Liver (tissue), 9 donors: Measurements from ENCODE around the gene FAM161A. TPM values are rescaled to one million over a fixed set of nuclear protein-coding genes. Genes with fewer than 3 reads are reported as not detected.
"Not testable (repeated sequence)": the region's sequence is repeated elsewhere in the genome, so short reads cannot be mapped to it uniquely, and the experiment has no call there.

Source experiments
- DNase-seq: peaks from one replicate; pipeline ENCODE4 v3.0.0-alpha.2; 2017; ENCODE audit warnings: low spot score
- H3K27ac ChIP-seq, 2 donors: one replicate each; pipeline ENCODE4 v1.7.0; 2013; ENCODE audit warnings: inconsistent platforms in 2 of 2, low read length in 2 of 2, control low read depth in 1 of 2, low read depth in 1 of 2, mild to moderate bottlenecking in 1 of 2
- H3K27me3 ChIP-seq, 4 donors: one replicate each; pipeline versions ENCODE4 v1.6.1 to v1.7.0; 2013; ENCODE audit warnings: low read length in 3 of 4, inconsistent platforms in 1 of 4, mild to moderate bottlenecking in 1 of 4, moderate library complexity in 1 of 4; ENCODE audit not compliant: control insufficient read depth in 4 of 4, insufficient read depth in 4 of 4
- H3K36me3 ChIP-seq, 4 donors: one replicate each; pipeline versions ENCODE4 v1.6.1 to v1.7.0; 2013; ENCODE audit warnings: low read length in 3 of 4, mild to moderate bottlenecking in 3 of 4, low read depth in 1 of 4, moderate library complexity in 1 of 4; ENCODE audit not compliant: control insufficient read depth in 4 of 4, insufficient read depth in 3 of 4
- H3K4me1 ChIP-seq, 4 donors: one replicate each; pipeline versions ENCODE4 v1.6.1 to v1.7.0; 2013; ENCODE audit warnings: low read length in 3 of 4, mild to moderate bottlenecking in 3 of 4, moderate library complexity in 1 of 4; ENCODE audit not compliant: control insufficient read depth in 4 of 4, insufficient read depth in 4 of 4
- H3K4me3 ChIP-seq, 3 donors: one replicate each; pipeline versions ENCODE4 v1.6.1 to v1.7.0; 2013; ENCODE audit warnings: low read length in 3 of 3, control low read depth in 1 of 3, low read depth in 1 of 3, mild to moderate bottlenecking in 1 of 3
- H3K9ac ChIP-seq, 2 donors: one replicate each; pipeline ENCODE4 v1.7.0; 2013; ENCODE audit warnings: low read length in 2 of 2, mild to moderate bottlenecking in 2 of 2, moderate library complexity in 2 of 2, control low read depth in 1 of 2, low read depth in 1 of 2
- H3K9me3 ChIP-seq, 4 donors: one replicate each; pipeline versions ENCODE4 v1.6.1 to v1.7.0; 2013; ENCODE audit warnings: low read length in 3 of 4; ENCODE audit not compliant: control insufficient read depth in 4 of 4
- ATF3 ChIP-seq: IDR thresholded peaks from 2 replicates; pipeline ENCODE4 v1.6.1; 2016; ENCODE audit warnings: antibody characterized with exemption
- EGR1 ChIP-seq, 2 donors: IDR thresholded peaks; 2 replicates each; pipeline ENCODE4 v1.6.1; 2016 to 2018; ENCODE audit warnings: antibody characterized with exemption in 2 of 2, low read depth in 2 of 2
- FOXA1 ChIP-seq: IDR thresholded peaks from 2 replicates; pipeline ENCODE4 v1.6.1; 2016; ENCODE audit warnings: antibody characterized with exemption
- FOXA2 ChIP-seq: IDR thresholded peaks from 2 replicates; pipeline ENCODE4 v1.6.1; 2016; ENCODE audit warnings: antibody characterized with exemption
- GABPA ChIP-seq, 2 donors: IDR thresholded peaks in 1 of 2; conservative IDR thresholded peaks in 1 of 2; 2 replicates each; pipeline ENCODE4 v1.6.1; 2016; ENCODE audit warnings: antibody characterized with exemption in 2 of 2, mild to moderate bottlenecking in 1 of 2, moderate library complexity in 1 of 2
- HNF4A ChIP-seq, 2 donors: conservative IDR thresholded peaks; 2 replicates each; pipeline ENCODE4 v1.6.1; 2016; ENCODE audit warnings: antibody characterized with exemption in 2 of 2, mild to moderate bottlenecking in 2 of 2
- JUND ChIP-seq, 2 donors: IDR thresholded peaks; 2 replicates each; pipeline ENCODE4 v1.6.1; 2016; ENCODE audit warnings: antibody characterized with exemption in 2 of 2
- MAX ChIP-seq: IDR thresholded peaks from 2 replicates; pipeline ENCODE4 v1.6.1; 2016; ENCODE audit warnings: antibody characterized with exemption
- NR2F2 ChIP-seq: IDR thresholded peaks from 2 replicates; pipeline ENCODE4 v1.6.1; 2016; ENCODE audit warnings: antibody characterized with exemption
- RAD21 ChIP-seq, 2 donors: IDR thresholded peaks; 2 replicates each; pipeline ENCODE4 v1.6.1; 2016; ENCODE audit warnings: antibody characterized with exemption in 2 of 2, mild to moderate bottlenecking in 2 of 2
- REST ChIP-seq: IDR thresholded peaks from 2 replicates; pipeline ENCODE4 v1.6.1; 2016; ENCODE audit warnings: antibody characterized with exemption, mild to moderate bottlenecking
- RXRA ChIP-seq, 2 donors: IDR thresholded peaks; 2 replicates each; pipeline ENCODE4 v1.6.1; 2017 to 2018; ENCODE audit warnings: antibody characterized with exemption in 2 of 2, mild to moderate bottlenecking in 1 of 2
- SP1 ChIP-seq: IDR thresholded peaks from 2 replicates; pipeline ENCODE4 v1.6.1; 2018; ENCODE audit warnings: antibody characterized with exemption, mild to moderate bottlenecking
- TAF1 ChIP-seq: conservative IDR thresholded peaks from 2 replicates; pipeline ENCODE4 v1.6.1; 2016; ENCODE audit warnings: antibody characterized with exemption, mild to moderate bottlenecking
- YY1 ChIP-seq: IDR thresholded peaks from 2 replicates; pipeline ENCODE4 v1.6.1; 2016; ENCODE audit warnings: antibody characterized with exemption, mild to moderate bottlenecking
- WGBS: extraction: QIAGEN DNeasy Blood & Tissue Kit; methylation state at CpG from one replicate; pipeline ENCODE4 v1.1.7; 2013; 5-methylcytosine and 5-hydroxymethylcytosine counted together
- polyA plus RNA-seq, 2 donors: library from polyadenylated mRNA; stranded (reverse) in 1 of 2; unstranded in 1 of 2; fragments of 200-250 nt in 1 of 2; fragments of >200 nt in 1 of 2; fragmentation: Nextera tagmentation in 1 of 2; extraction: Ambion mirVana in 1 of 2; gene quantifications; one replicate each; pipeline versions ENCODE4 v1.2.1 to v1.2.3, GENCODE V29; 2013 to 2015
- total RNA-seq, 2 donors: library from RNA; depleted of rRNA; stranded (reverse); fragments of >200 nt; gene quantifications; one replicate each; pipeline ENCODE4 v1.2.3, GENCODE V29; 2014
- TF ChIP-seq, protein P1 (sequence below): IDR thresholded peaks from 2 replicates; pipeline ENCODE4 v1.6.1; 2016; ENCODE audit warnings: antibody characterized with exemption
- TF ChIP-seq, protein P2 (sequence below): fragments of 150-350 bp; IDR thresholded peaks from 2 replicates; pipeline ENCODE4 v1.5.1; 2017; ENCODE audit warnings: improper control_type of control experiment, low read depth, low read length; ENCODE audit not compliant: missing input control
- donor health status: healthy.
- donor health status: healthy.
- donor health status: healthy.
- donor health status: healthy.
- donor health status: healthy.

Gene FAM161A
- total and polyA plus RNA-seq, 4 donors, result 0.54 to 1.2 (median 0.78) TPM

DNA sequence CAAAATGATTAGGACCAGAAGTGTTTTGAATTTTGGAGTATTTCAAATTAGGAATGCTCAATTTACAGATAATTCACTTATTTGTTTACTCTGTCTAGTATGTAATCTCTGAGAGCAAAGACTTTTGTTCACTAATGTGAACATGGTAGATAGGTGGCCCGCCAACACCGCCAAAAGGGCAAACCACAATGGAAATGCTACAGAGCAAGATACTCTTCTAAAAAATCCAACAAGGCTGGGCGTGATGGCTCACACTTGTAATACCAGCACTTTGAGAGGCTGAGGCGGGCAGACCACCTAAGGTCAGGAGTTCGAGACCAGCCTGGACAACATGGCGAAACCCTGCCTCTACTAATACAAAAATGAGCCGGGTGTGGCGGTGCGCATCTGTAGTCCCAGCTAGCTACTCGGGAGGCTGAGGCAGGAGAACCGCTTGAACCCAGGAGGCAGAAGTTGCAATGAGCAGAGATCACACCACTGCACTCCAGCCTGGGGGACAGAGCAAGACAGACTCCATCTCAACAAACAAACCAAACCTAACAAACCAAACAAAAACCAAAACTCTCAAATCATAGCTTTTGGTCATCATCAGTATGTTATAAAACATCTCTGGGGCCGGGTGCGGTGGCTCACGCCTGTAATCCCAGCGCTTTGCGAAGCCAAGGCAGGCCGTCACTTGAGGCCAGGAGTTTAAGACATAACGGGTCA is 32.2 kb upstream of the FAM161A start (continued):
- TF ChIP-seq MAX, result no peak

DNA sequence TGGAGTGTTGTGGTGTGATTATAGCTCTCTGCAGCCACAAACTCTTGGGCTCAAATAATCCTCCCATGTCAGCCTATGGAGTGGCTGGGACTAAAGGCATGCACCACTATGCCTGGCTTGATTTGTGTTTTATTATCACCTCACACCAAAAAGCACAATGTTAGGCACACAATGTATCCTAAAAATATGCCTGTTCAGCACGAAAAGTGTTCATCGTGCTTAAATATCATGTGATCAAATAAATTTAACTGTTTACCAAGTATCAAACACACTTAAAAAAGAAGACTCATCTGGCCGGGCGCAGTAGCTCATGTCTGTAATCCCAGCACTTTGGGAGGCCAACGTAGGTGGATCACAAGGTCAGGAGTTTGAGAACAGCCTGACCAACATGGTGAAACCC is 29.0 kb upstream of the FAM161A start:
- no peaks in the 10 kb centered on the region for H3K9me3 ChIP-seq
- H3K4me1 ChIP-seq, result peaks cover 1 to 18% (median 8%) of the 10 kb centered on the region in 4 donors
- no peak overlapping the region for H3K4me3 ChIP-seq
- H3K27ac ChIP-seq, result no peak overlapping the region
- no peak overlapping the region for H3K9ac ChIP-seq
- H3K27me3 ChIP-seq, result no peaks in the 10 kb centered on the region
- DNase-seq, result no peak
- 95% methylated on average over 5 of the region's 5 CpGs for WGBS
- TF ChIP-seq SP1 (no peak), MAX (no peak), FOXA1 (no peak), GABPA (IDR thresholded peaks at IDR 0.05 in 1 of 2, conservative IDR thresholded peaks at IDR 0.05 in 1 of 2) (no peak), NR2F2 (no peak), ATF3 (no peak), FOXA2 (no peak), HNF4A (conservative IDR thresholded peaks at IDR 0.05) (no peak), YY1 (no peak), TAF1 (no peak), JUND (IDR thresholded peaks at IDR 0.05) (no peak), RAD21 (IDR thresholded peaks at IDR 0.05) (no peak), EGR1 (IDR thresholded peaks at IDR 0.05; ENCODE audit: low read depth in 2 of 2) (no peak), REST (no peak), RXRA (IDR thresholded peaks at IDR 0.05) (no peak)
- TF ChIP-seq, protein P1, sequence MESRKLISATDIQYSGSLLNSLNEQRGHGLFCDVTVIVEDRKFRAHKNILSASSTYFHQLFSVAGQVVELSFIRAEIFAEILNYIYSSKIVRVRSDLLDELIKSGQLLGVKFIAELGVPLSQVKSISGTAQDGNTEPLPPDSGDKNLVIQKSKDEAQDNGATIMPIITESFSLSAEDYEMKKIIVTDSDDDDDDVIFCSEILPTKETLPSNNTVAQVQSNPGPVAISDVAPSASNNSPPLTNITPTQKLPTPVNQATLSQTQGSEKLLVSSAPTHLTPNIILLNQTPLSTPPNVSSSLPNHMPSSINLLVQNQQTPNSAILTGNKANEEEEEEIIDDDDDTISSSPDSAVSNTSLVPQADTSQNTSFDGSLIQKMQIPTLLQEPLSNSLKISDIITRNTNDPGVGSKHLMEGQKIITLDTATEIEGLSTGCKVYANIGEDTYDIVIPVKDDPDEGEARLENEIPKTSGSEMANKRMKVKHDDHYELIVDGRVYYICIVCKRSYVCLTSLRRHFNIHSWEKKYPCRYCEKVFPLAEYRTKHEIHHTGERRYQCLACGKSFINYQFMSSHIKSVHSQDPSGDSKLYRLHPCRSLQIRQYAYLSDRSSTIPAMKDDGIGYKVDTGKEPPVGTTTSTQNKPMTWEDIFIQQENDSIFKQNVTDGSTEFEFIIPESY, result no peak
- TF ChIP-seq, protein P2, sequence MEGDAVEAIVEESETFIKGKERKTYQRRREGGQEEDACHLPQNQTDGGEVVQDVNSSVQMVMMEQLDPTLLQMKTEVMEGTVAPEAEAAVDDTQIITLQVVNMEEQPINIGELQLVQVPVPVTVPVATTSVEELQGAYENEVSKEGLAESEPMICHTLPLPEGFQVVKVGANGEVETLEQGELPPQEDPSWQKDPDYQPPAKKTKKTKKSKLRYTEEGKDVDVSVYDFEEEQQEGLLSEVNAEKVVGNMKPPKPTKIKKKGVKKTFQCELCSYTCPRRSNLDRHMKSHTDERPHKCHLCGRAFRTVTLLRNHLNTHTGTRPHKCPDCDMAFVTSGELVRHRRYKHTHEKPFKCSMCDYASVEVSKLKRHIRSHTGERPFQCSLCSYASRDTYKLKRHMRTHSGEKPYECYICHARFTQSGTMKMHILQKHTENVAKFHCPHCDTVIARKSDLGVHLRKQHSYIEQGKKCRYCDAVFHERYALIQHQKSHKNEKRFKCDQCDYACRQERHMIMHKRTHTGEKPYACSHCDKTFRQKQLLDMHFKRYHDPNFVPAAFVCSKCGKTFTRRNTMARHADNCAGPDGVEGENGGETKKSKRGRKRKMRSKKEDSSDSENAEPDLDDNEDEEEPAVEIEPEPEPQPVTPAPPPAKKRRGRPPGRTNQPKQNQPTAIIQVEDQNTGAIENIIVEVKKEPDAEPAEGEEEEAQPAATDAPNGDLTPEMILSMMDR, result no peak
- H3K36me3 ChIP-seq, result peaks cover 10 to 64% (median 52%) of the 10 kb centered on the region in 4 donors

- not testable (repeated sequence) for H3K27me3 ChIP-seq, DNase-seq, H3K4me3 ChIP-seq, H3K27ac ChIP-seq, H3K9ac ChIP-seq, H3K9me3 ChIP-seq, H3K4me1 ChIP-seq
- H3K36me3 ChIP-seq, result peaks cover 12 to 87% (median 72%) of the 10 kb centered on the region in 4 donors
- WGBS, result 99% methylated on average over 4 of the region's 4 CpGs
These were observed 25.5 kb upstream of the FAM161A start for GRCh38 chr2:61879351-61879750.
